ENCODE data around the gene GET4. TPM values are rescaled to one million over a fixed set of nuclear protein-coding genes. Genes with fewer than 3 reads are reported as not detected.

The GET4 gene
- total RNA-seq, 2 experiments from 2014 or later = 19.3 to 20.2 TPM

GRCh38 chr7:884191-885003 is 8.0 kb downstream of the GET4 start:
- intact Hi-C loops (cut with micrococcal nuclease) = no loop called here
- Mint-ChIP-seq H3K4me3 (no peak overlapping the region), H3K4me1 (ENCODE audit: low read depth) (peaks cover 24% of the 10 kb centered on the region), H3K36me3 (ENCODE audit: low read depth) (peaks cover 6% of the 10 kb centered on the region), H3K9me3 (no peaks in the 10 kb centered on the region), H3K27ac (no peak overlapping the region), H3K27me3 (ENCODE audit: low read depth) (no peaks in the 10 kb centered on the region)
- no peak for DNase-seq
- CTCF ChIA-PET = no interaction called here

DNA sequence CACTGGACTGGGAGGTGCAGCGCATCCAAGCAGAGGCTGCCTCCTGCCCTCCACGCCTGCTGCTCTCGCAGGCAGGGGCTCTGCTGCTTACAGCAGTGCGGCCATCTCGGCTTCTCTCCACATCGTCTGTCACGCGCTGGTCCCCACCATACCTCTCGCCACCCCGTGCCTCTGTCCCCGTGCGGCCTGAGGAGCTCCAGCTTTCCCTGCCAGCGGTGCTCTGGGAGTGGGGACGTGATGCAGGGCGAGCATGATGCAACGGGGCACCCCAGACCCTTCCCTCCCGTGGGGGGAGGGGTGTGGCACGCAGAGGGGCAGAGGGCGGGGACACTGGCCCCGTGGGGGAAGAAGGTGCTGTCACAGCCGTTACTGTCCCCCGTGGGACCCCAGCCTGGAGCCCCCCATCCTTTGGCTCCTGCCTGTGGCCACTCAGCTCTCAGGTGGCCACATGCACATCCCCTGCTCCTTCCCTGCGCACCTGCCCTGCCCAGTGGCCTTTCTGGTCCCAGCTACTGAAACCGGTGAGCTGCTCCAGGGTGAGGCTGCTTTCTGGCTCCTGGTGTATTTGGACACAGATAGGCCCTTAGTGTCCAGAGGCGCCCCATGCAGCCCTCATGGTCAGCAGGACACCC is 9.0 kb downstream of the GET4 start:
- no peak overlapping the region for H3K4me3 Mint-ChIP-seq
- intact Hi-C loops (cut with micrococcal nuclease) = no loop called here
- H3K4me1 Mint-ChIP-seq (ENCODE audit: low read depth) = peaks cover 19% of the 10 kb centered on the region
- no peak for DNase-seq
- peaks cover 6% of the 10 kb centered on the region for H3K36me3 Mint-ChIP-seq (ENCODE audit: low read depth)
- H3K9me3 Mint-ChIP-seq = no peaks in the 10 kb centered on the region
- H3K27me3 Mint-ChIP-seq (ENCODE audit: low read depth) = no peaks in the 10 kb centered on the region
- H3K27ac Mint-ChIP-seq = no peak overlapping the region
- CTCF ChIA-PET = no interaction called here

GRCh38 chr7:885893-886625 is 9.7 kb downstream of the GET4 start:
- DNase-seq = no peak
- Mint-ChIP-seq H3K4me3 (no peak overlapping the region), H3K27ac (no peak overlapping the region), H3K9me3 (no peaks in the 10 kb centered on the region), H3K27me3 (ENCODE audit: low read depth) (no peaks in the 10 kb centered on the region), H3K36me3 (ENCODE audit: low read depth) (peaks cover 6% of the 10 kb centered on the region), H3K4me1 (ENCODE audit: low read depth) (peaks cover 15% of the 10 kb centered on the region)
- CTCF ChIA-PET = no interaction called here
- intact Hi-C loops (cut with micrococcal nuclease) = no loop called here

- Mint-ChIP-seq H3K4me3 (no peak overlapping the region), H3K9me3 (no peaks in the 10 kb centered on the region), H3K36me3 (ENCODE audit: low read depth) (peaks cover 6% of the 10 kb centered on the region), H3K4me1 (ENCODE audit: low read depth) (peaks cover 13% of the 10 kb centered on the region), H3K27ac (no peak overlapping the region), H3K27me3 (ENCODE audit: low read depth) (no peaks in the 10 kb centered on the region)
- intact Hi-C loops (cut with micrococcal nuclease) = no loop called here
- DNase-seq = no peak
- CTCF ChIA-PET = no interaction called here
These were observed 10.5 kb downstream of the GET4 start for GRCh38 chr7:886626-887487.

DNA sequence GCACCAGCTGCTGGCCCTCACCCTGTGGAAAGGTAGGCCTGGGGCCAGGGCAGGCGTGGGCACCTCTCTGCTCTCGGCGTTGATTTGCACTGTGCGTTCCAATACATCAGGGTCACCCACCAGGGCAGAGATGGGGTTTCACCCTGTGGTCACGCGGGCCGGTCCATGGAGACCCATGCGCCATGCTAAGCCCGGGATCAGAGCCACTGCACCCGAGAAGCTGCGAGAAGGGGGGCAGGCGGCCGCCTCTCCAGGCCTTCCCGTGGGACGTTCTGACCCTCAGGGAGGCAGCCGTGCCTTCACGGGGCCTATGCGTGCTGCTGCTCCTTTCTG is 11.1 kb downstream of the GET4 start:
- intact Hi-C loops (cut with micrococcal nuclease) = no loop called here
- Mint-ChIP-seq H3K36me3 (ENCODE audit: low read depth) (peaks cover 8% of the 10 kb centered on the region), H3K9me3 (no peaks in the 10 kb centered on the region), H3K27me3 (ENCODE audit: low read depth) (no peaks in the 10 kb centered on the region), H3K4me3 (no peak overlapping the region), H3K4me1 (ENCODE audit: low read depth) (peaks cover 10% of the 10 kb centered on the region), H3K27ac (no peak overlapping the region)
- DNase-seq = no peak
- CTCF ChIA-PET = no interaction called here

GRCh38 chr7:888081-889024 is 12.0 kb downstream of the GET4 start:
- H3K27ac Mint-ChIP-seq = no peak overlapping the region
- intact Hi-C loops (cut with micrococcal nuclease) = no loop called here

GRCh38 chr7:889025-889390 is 12.7 kb downstream of the GET4 start:
- CTCF ChIA-PET = no interaction called here
- Mint-ChIP-seq H3K36me3 (ENCODE audit: low read depth) (peaks cover 18% of the 10 kb centered on the region), H3K4me3 (no peak overlapping the region), H3K27ac (no peak overlapping the region), H3K27me3 (ENCODE audit: low read depth) (no peaks in the 10 kb centered on the region), H3K9me3 (no peaks in the 10 kb centered on the region), H3K4me1 (ENCODE audit: low read depth) (peaks cover 5% of the 10 kb centered on the region)
- intact Hi-C loops (cut with micrococcal nuclease) = no loop called here
- DNase-seq = no peak

More at GRCh38 chr7:888081-889024, 12.0 kb downstream of the GET4 start:
- peaks cover 16% of the 10 kb centered on the region for H3K36me3 Mint-ChIP-seq (ENCODE audit: low read depth)
- no peaks in the 10 kb centered on the region for H3K27me3 Mint-ChIP-seq (ENCODE audit: low read depth)
- CTCF ChIA-PET = no interaction called here
- no peak overlapping the region for H3K4me3 Mint-ChIP-seq
- H3K9me3 Mint-ChIP-seq = no peaks in the 10 kb centered on the region
- no peak for DNase-seq
- H3K4me1 Mint-ChIP-seq (ENCODE audit: low read depth) = peaks cover 5% of the 10 kb centered on the region

GRCh38 chr7:889391-889790 is 13.0 kb downstream of the GET4 start:
- intact Hi-C loops (cut with micrococcal nuclease) = no loop called here
- no peak overlapping the region for H3K27ac Mint-ChIP-seq

DNA sequence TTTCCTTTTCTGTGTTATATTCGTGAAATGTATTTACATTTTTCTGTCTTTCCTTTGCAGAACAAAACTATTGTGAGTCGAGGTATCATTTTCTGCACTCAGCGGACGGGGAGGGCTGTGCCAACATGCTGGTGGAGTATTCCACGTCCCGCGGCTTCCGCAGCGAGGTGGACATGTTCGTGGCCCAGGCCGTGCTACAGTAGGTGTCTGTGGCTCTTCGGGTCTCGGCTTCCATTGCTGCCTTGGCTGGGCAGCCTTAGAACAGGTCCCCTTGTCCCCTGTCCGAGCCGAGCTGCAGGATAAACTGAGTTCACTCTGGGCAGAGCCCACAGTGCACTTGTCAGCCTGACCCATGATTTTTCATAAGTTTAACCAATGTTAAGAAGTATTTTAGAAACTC is 14.5 kb downstream of the GET4 start:
- H3K27me3 Mint-ChIP-seq (ENCODE audit: low read depth) = no peaks in the 10 kb centered on the region
- no peaks in the 10 kb centered on the region for H3K4me1 Mint-ChIP-seq (ENCODE audit: low read depth)

More at GRCh38 chr7:889391-889790, 13.0 kb downstream of the GET4 start:
- H3K4me3 Mint-ChIP-seq = no peak overlapping the region
- H3K9me3 Mint-ChIP-seq = no peaks in the 10 kb centered on the region
- DNase-seq = no peak
- peaks cover 18% of the 10 kb centered on the region for H3K36me3 Mint-ChIP-seq (ENCODE audit: low read depth)
- CTCF ChIA-PET = no interaction called here
- H3K4me1 Mint-ChIP-seq (ENCODE audit: low read depth) = peaks cover 4% of the 10 kb centered on the region
- H3K27me3 Mint-ChIP-seq (ENCODE audit: low read depth) = no peaks in the 10 kb centered on the region

DNA sequence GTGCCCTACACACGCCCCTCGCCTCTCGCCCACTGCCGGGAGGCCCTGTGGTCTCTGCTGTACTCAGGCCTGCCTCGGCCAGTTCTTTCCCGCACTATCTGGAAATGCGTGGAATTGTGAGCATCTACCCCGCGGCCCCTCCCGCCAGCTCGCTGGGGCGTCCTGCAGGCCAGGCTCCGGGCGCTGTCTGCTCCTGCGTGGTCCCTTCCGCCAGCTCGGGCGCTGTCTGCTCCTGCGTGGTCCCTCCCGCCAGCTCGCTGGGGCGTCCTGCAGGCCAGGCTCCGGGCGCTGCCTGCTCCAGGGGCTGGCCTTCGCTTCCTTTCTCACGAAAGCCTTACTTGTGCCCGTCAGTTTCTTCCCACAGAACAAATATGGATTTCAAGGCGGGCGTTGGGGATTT is 14.9 kb downstream of the GET4 start:
- CTCF ChIA-PET = interaction anchor here (0.8 kb wide), 1 partner anchor 17 kb away, joined by 3 read pairs; no protein-coding TSS in a partner anchor
- Mint-ChIP-seq H3K36me3 (ENCODE audit: low read depth) (peaks cover 24% of the 10 kb centered on the region), H3K27me3 (ENCODE audit: low read depth) (no peaks in the 10 kb centered on the region), H3K4me3 (no peak overlapping the region), H3K27ac (no peak overlapping the region), H3K9me3 (no peaks in the 10 kb centered on the region), H3K4me1 (ENCODE audit: low read depth) (no peaks in the 10 kb centered on the region)
- intact Hi-C loops (cut with micrococcal nuclease) = no loop called here
- DNase-seq = no peak

More for the DNA sequence above, 14.5 kb downstream of the GET4 start:
- Mint-ChIP-seq H3K9me3 (no peaks in the 10 kb centered on the region), H3K36me3 (ENCODE audit: low read depth) (peaks cover 24% of the 10 kb centered on the region), H3K4me3 (no peak overlapping the region), H3K27ac (no peak overlapping the region)
- no peak for DNase-seq
- CTCF ChIA-PET = no interaction called here
- intact Hi-C loops (cut with micrococcal nuclease) = no loop called here

GRCh38 chr7:891805-892204 is 15.5 kb downstream of the GET4 start:
- CTCF ChIA-PET = interaction anchor here (0.8 kb wide), 1 partner anchor 16 kb away, joined by 3 read pairs; no protein-coding TSS in a partner anchor
- Mint-ChIP-seq H3K27ac (no peak overlapping the region), H3K4me1 (ENCODE audit: low read depth) (no peaks in the 10 kb centered on the region), H3K27me3 (ENCODE audit: low read depth) (no peaks in the 10 kb centered on the region), H3K36me3 (ENCODE audit: low read depth) (peaks cover 24% of the 10 kb centered on the region), H3K9me3 (no peaks in the 10 kb centered on the region), H3K4me3 (no peak overlapping the region)
- intact Hi-C loops (cut with micrococcal nuclease) = no loop called here
- no peak for DNase-seq

Data from activated naive CD4-positive, alpha-beta T cell treated with anti-CD3 and anti-CD28 coated beads for 36 hours (primary cell).